Frontal cortex (tissue), 4 donors: Measurements from ENCODE around the gene TCERG1L. TPM values are rescaled to one million over a fixed set of nuclear protein-coding genes. Genes with fewer than 3 reads are reported as not detected.
"Not testable (repeated sequence)": the region's sequence is repeated elsewhere in the genome, so short reads cannot be mapped to it uniquely, and the experiment has no call there.

Source experiments
- DNase-seq, 2 donors: peaks; one replicate each; pipeline ENCODE4 v3.0.0; 2012; ENCODE audit warnings: low spot score in 2 of 2
- FAIRE-seq: peaks from 2 replicates; lab custom pipeline; 2012; peaks lifted over from hg19 to GRCh38; lab: Jason Lieb, UNC
- total RNA-seq: library from RNA; depleted of rRNA; stranded (reverse); fragments of >200 nt; gene quantifications from one replicate; pipeline ENCODE4 v1.2.3, GENCODE V29; 2014
- donor health status: control.
- donor health status: control.
- donor health status: control.

TCERG1L gene
- total RNA-seq, 1 donor from 2014 or later = 2.0 TPM

DNA sequence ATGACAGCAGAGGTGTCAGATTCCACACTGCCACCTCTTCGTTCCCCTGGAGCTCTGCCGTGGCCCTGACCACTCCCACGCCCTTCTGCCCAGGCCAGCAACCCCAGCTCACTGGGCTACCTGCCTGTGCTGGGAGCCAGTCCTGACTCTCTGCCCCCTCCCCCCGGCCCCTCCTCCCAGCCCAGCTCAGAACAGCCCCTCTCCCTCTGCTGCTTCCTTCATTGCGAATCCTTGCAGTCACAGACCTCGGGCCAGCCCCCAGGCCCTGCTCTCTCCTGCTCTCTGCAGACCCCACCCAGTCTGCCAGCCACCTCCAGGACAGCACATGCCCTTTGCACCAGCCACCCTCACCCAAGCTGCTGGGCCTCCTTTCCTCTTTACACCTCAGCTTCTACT is 60.4 kb downstream of the TCERG1L start:
- FAIRE-seq (no peak), DNase-seq (no peak)

- FAIRE-seq (no peak), DNase-seq (no peak)
Measured at GRCh38 chr10:131250454-131251145, 60.9 kb downstream of the TCERG1L start.

- DNase-seq (no peak), FAIRE-seq (no peak)
Measured at GRCh38 chr10:131249955-131250344, 61.6 kb downstream of the TCERG1L start.

DNA sequence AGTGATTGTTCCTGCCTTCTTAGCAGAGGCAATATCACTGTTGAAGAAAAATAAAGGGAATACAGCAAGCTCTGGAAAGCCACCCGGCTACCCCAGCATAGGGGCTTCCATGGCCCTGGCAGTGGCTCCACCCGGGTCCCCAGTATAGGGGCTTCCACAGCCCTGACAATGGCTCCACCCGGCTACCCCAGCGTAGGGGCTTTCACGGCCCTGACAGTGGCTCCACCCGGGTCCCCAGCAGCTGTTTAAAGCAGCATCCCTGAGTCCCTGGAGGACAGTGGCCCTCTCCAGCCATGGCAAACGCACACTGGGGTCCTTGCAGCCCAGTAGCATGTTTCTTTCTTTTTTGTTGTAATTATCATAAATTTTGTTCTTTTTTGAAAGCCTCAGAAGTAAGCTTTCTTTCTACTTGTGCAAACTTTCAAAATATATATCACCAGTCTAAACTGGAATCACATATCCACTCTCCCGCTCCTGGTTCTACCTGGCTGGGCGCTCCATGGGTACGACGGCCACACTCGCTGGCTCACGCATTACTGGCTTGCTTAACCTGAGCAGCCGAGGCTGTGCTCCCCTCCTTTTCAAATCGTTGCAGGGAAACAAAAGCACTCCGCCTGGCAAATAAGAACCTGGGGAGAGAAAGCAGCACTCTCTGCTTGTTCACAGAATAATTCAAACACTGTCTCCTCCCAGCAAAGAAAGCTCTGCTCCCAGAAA is 62.1 kb downstream of the TCERG1L start:
- no peak for DNase-seq
- no peak for FAIRE-seq

- FAIRE-seq (no peak), DNase-seq (no peak)
Measured at GRCh38 chr10:131248376-131249165, 63.0 kb downstream of the TCERG1L start.

DNA sequence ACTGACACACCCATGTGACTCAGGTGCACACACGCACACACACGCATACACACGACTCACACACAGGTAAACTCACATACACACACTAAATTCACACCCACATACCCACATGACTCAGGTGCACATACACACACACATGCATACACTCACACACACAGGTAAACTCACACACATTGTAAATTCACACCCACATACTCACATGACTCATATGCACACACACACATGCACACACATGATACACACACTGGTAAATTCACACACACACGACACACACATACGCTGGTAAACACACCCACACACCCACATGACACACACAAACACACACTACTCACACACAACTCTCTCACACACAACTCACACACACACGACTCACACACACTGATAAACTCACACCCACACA is 63.6 kb downstream of the TCERG1L start:
- no peak for DNase-seq
- no peak for FAIRE-seq

GRCh38 chr10:131246775-131247174 is 64.7 kb downstream of the TCERG1L start:
- no peak for DNase-seq
- FAIRE-seq = no peak

- no peak for FAIRE-seq
- no peak for DNase-seq
Measured at GRCh38 chr10:131246089-131246488, 65.4 kb downstream of the TCERG1L start.

GRCh38 chr10:131245475-131246059 is 66.0 kb downstream of the TCERG1L start:
- no peak for FAIRE-seq

GRCh38 chr10:131244836-131245235 is 66.7 kb downstream of the TCERG1L start:
- FAIRE-seq (no peak), DNase-seq (no peak)

More at GRCh38 chr10:131245475-131246059, 66.0 kb downstream of the TCERG1L start:
- DNase-seq = no peak

- DNase-seq (no peak), FAIRE-seq (no peak)
Measured at GRCh38 chr10:131243076-131243475, 68.4 kb downstream of the TCERG1L start.

DNA sequence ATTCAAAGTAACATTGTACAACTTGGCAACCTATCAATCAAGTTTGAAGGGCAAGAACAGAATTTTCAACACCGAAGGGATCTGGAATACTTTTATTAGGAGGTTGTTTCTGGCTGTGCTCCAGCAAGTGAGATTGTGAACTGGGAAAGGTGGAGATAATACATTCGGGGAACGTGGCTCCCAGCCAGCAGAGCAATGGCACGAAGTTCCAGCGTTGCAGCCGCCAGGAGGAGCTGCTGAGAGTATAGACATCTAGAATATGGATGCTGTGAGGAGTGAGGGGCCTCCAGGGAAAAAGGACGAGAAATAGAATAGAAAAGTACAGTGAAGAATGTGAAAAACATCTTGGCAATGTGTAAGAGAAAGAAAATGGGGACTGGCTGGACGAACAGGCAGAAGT is 69.5 kb downstream of the TCERG1L start:
- FAIRE-seq = no peak
- no peak for DNase-seq

GRCh38 chr10:131240691-131241090 is 70.8 kb downstream of the TCERG1L start:
- FAIRE-seq (no peak), DNase-seq (no peak)

GRCh38 chr10:131239926-131240325 is 71.6 kb downstream of the TCERG1L start:
- DNase-seq (no peak), FAIRE-seq (no peak)

DNA sequence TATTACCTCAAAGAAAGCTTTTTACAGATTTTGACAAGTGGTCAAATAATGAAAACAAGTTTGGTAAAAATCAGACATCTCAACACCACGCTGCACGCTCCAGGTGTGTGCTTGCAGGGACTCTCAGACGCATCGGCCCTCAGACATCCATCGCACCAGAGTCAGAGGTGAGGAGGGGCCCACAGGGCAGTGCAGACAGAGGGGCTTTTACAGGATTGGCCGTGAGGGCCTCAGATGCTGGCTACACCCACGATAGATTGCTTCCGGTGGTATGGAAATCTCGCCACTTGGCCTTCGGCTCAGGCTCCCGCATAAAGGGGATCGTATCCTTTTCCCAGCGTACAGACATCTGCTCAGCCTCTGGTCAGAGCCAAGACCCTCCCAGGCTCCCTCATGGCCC is 72.1 kb downstream of the TCERG1L start:
- DNase-seq (no peak), FAIRE-seq (no peak)

DNA sequence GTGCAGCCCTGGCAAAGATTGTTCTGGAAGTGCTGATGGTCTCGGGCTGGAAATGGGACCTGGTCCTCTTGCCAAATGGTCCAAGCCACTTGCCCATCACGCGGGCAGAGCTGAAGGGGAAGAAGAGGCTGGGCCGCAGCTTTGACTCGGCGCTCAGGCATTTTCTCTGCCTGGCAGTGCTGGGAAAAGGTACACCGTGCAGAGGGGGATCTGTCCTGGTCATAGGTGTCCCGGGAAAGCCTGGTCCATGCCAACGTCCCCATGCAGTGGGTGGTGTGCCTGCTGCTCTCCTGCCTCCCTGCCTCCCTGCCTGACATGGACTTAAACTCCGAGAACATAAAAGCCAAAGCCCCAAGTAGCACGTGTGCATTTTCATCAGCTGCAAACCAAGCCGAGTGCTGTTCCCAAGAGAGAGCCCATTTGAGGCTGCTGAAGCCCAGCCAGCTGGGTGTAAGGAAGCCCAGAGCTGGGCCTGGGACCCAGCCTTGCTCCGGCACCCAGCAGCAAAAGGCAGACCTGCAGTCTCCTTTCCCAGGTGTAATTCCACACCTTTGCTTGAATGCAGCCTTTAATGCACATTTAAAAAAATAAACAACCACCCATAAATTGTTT is 72.7 kb downstream of the TCERG1L start:
- DNase-seq (no peak), FAIRE-seq (no peak)

DNA sequence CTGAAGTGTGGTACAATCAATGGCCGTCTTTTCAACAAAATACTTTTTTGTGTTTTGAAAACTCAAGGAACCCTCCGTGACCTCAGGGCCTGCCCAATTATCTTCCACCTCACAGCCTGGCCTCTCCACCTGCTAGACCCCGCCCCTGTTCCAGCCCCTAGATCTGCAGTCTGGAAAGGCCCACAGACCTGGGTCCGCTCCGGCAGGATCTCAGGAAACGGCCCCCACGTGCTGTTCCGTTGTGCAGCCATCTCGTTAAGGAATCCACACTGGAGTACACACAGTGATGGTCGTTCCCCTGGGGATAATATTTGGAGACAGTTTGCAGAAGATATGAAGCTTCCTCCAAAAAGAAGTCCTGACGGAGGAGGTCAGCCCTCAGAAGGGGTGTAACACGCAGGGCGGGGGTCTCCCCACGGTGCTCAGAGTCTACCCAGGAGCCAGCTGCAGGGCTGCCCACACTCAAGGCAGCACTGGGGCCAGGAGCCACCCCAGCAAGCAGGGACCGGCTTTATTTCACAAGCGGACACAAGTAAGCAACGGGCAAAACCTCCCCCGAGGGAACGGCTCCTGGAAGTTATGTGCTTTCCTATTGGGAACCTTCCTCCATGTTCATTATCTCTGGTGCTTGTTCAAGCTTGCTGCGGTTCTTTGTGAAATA is 73.4 kb downstream of the TCERG1L start:
- DNase-seq = no peak
- FAIRE-seq = no peak

- not testable (repeated sequence) for FAIRE-seq
Measured at GRCh38 chr10:131234606-131235005, 76.9 kb downstream of the TCERG1L start.

GRCh38 chr10:131233611-131234258 is 77.8 kb downstream of the TCERG1L start:
- FAIRE-seq (no peak), DNase-seq (no peak)

More at GRCh38 chr10:131234606-131235005, 76.9 kb downstream of the TCERG1L start:
- DNase-seq = not testable (repeated sequence)
